ENCODE results near the gene SLC46A1.

GRCh38 chr17:28398280-28398981 is 7.6 kb downstream of the SLC46A1 start:
- TF ChIP-seq CTCF (IDR thresholded peaks at IDR 0.05; ENCODE audit: insufficient read depth, low read depth, low read length) (no peak), EZH2 (IDR thresholded peaks at IDR 0.05; ENCODE audit: insufficient read depth, low read length) (no peak)
